ENCODE data around the gene PHACTR3.

- TF ChIP-seq CTCF (IDR thresholded peaks at IDR 0.05) (no peak), POLR2A (IDR thresholded peaks at IDR 0.05) (no peak)
Observed at GRCh38 chr20:59636766-59637370, 32.5 kb downstream of the PHACTR3 start.

Data from right lobe of liver (tissue), 4 donors.